ENCODE data around the gene OGA. TPM values are rescaled to one million over a fixed set of nuclear protein-coding genes. Genes with fewer than 3 reads are reported as not detected.

The OGA gene
- total and polyA plus RNA-seq, 2 donors (not counting 1 experiment from before 2014, with no cell fraction given) = 128 to 418 TPM

GRCh38 chr10:101827919-101828600, 9.8 kb upstream of the OGA start:
- peak overlapping the region; percentile 26 for H3K4me3 Mint-ChIP-seq
- CTCF ChIA-PET = interaction anchor here (0.7 to 6.4 kb wide), 3 partner anchors 13 to 182 kb away, joined by 3 to 51 read pairs (median 5); partner anchors contain the start of gene KCNIP2
- peak; percentile 24 for DNase-seq

GRCh38 chr10:101826852-101827434, 8.7 kb upstream of the OGA start:
- TF ChIP-seq CTCF (IDR thresholded peaks at IDR 0.05) (no peak), EZH2 (IDR thresholded peaks at IDR 0.05; ENCODE audit: borderline replicate concordance, insufficient read depth, low read depth, low read length, poor library complexity, severe bottlenecking) (no peak)
- Histone ChIP-seq H3K4me2 (replicated peaks; ENCODE audit: low read depth, low read length, poor library complexity, severe bottlenecking) (no peak overlapping the region), H2AFZ (ENCODE audit: insufficient read depth, low read depth, low read length, poor library complexity, severe bottlenecking) (no peak overlapping the region), H3K4me1 (ENCODE audit: control insufficient read depth in 2 of 2, insufficient read depth in 2 of 2, low read length in 2 of 2) (peaks cover 16 to 29% of the 10 kb centered on the region in 2 donors), H3K27ac (ENCODE audit: low read length in 2 of 2) (no peak overlapping the region), H3K36me3 (replicated peaks in 1 of 2; ENCODE audit: control extremely low read depth in 1 of 2, control insufficient read depth in 1 of 2, extremely low read depth in 1 of 2, insufficient read depth in 2 of 2, low read length in 1 of 2) (peaks cover 2 to 14% of the 10 kb centered on the region in 2 experiments), H3K79me2 (ENCODE audit: control insufficient read depth, insufficient read depth, low read length) (peaks cover 3% of the 10 kb centered on the region), H3K4me3 (ENCODE audit: control extremely low read depth in 1 of 5, extremely low read depth in 1 of 5, insufficient read depth in 1 of 5, low read depth in 2 of 5, low read length in 4 of 5) (no peak overlapping the region), H3K9ac (ENCODE audit: low read length) (no peak overlapping the region), H3K27me3 (replicated peaks in 1 of 4; ENCODE audit: control extremely low read depth in 1 of 4, control insufficient read depth in 3 of 4, insufficient read depth in 4 of 4, low read length in 3 of 4) (no peaks in the 10 kb centered on the region), H3K9me3 (ENCODE audit: control extremely low read depth in 1 of 3, control insufficient read depth in 2 of 3, insufficient read depth in 1 of 3, low read length in 2 of 3) (no peaks in the 10 kb centered on the region), H4K20me1 (ENCODE audit: control insufficient read depth, insufficient read depth, low read length, poor library complexity, severe bottlenecking) (peaks cover 10% of the 10 kb centered on the region)
- Mint-ChIP-seq H3K4me3 (peak overlapping the region; percentile 2), H3K4me1 (peaks cover 25% of the 10 kb centered on the region), H3K27ac (peak overlapping the region; percentile 13), H3K9me3 (ENCODE audit: insufficient read depth) (no peaks in the 10 kb centered on the region), H3K27me3 (no peaks in the 10 kb centered on the region)
- ATAC-seq (ENCODE audit: low read depth) (no peak), DNase-seq (no peak)
- CTCF ChIA-PET = interaction anchor here (0.5 to 9.6 kb wide), 5 partner anchors 9 to 246 kb away, joined by 3 to 51 read pairs (median 3); partner anchors contain the start of gene KCNIP2
- WGBS (ENCODE audit: insufficient coverage) = 89% methylated on average over 2 of the region's 5 CpGs
- POLR2A ChIA-PET = interaction anchor here (7.1 kb wide), 1 partner anchor 10 kb away, joined by 102 read pairs; the partner anchor contains the start of gene OGA
- intact Hi-C loops (cut with micrococcal nuclease) = no loop called here

More at GRCh38 chr10:101827919-101828600, 9.8 kb upstream of the OGA start:
- no peaks in the 10 kb centered on the region for H3K27me3 Mint-ChIP-seq
- H3K27ac ChIP-seq (ENCODE audit: low read length in 2 of 2) = no peak overlapping the region
- H3K9me3 Mint-ChIP-seq (ENCODE audit: insufficient read depth) = no peaks in the 10 kb centered on the region
- TF ChIP-seq EZH2 (IDR thresholded peaks at IDR 0.05; ENCODE audit: borderline replicate concordance, insufficient read depth, low read depth, low read length, poor library complexity, severe bottlenecking) = no peak
- H3K9me3 ChIP-seq (ENCODE audit: control extremely low read depth in 1 of 3, control insufficient read depth in 2 of 3, insufficient read depth in 1 of 3, low read length in 2 of 3) = no peaks in the 10 kb centered on the region
- H3K4me2 ChIP-seq (replicated peaks; ENCODE audit: low read depth, low read length, poor library complexity, severe bottlenecking) = no peak overlapping the region
- ATAC-seq (ENCODE audit: low read depth) = no peak
- H3K4me1 ChIP-seq (ENCODE audit: control insufficient read depth in 2 of 2, insufficient read depth in 2 of 2, low read length in 2 of 2) = peaks cover 22 to 41% of the 10 kb centered on the region in 2 donors
- 94% methylated on average over 5 of the region's 10 CpGs for WGBS (ENCODE audit: insufficient coverage)
- peaks cover 14% of the 10 kb centered on the region for H3K79me2 ChIP-seq (ENCODE audit: control insufficient read depth, insufficient read depth, low read length)
- POLR2A ChIA-PET = interaction anchor here (7.1 kb wide), 1 partner anchor 11 kb away, joined by 102 read pairs; the partner anchor contains the start of gene OGA
- H4K20me1 ChIP-seq (ENCODE audit: control insufficient read depth, insufficient read depth, low read length, poor library complexity, severe bottlenecking) = peaks cover 21% of the 10 kb centered on the region
- H3K4me1 Mint-ChIP-seq = peaks cover 30% of the 10 kb centered on the region
- intact Hi-C loops (cut with micrococcal nuclease) = no loop called here
- H3K27ac Mint-ChIP-seq = peak overlapping the region; percentile 41
- H3K36me3 ChIP-seq (replicated peaks in 1 of 2; ENCODE audit: control extremely low read depth in 1 of 2, control insufficient read depth in 1 of 2, extremely low read depth in 1 of 2, insufficient read depth in 2 of 2, low read length in 1 of 2) = peaks cover 2 to 14% of the 10 kb centered on the region in 2 experiments
- no peak overlapping the region for H2AFZ ChIP-seq (ENCODE audit: insufficient read depth, low read depth, low read length, poor library complexity, severe bottlenecking)
- H3K9ac ChIP-seq (ENCODE audit: low read length) = no peak overlapping the region
- H3K27me3 ChIP-seq (replicated peaks in 1 of 4; ENCODE audit: control extremely low read depth in 1 of 4, control insufficient read depth in 3 of 4, insufficient read depth in 4 of 4, low read length in 3 of 4) = no peaks in the 10 kb centered on the region
- H3K4me3 ChIP-seq (ENCODE audit: control extremely low read depth in 1 of 5, extremely low read depth in 1 of 5, insufficient read depth in 1 of 5, low read depth in 2 of 5, low read length in 4 of 5) = no peak overlapping the region

Data from B cell (primary cell).